Skeletal muscle cell (primary cell): ENCODE measurements around the gene QRICH2.

Experiments
- DNase-seq: peaks from one replicate; pipeline ENCODE4 v3.0.0-alpha.2; 2010; ENCODE audit warnings: low read depth
- H3K4me3 ChIP-seq: 2 replicates; pipeline ENCODE4 v1.5.1; 2011; ENCODE audit warnings: low read depth, mild to moderate bottlenecking, control low read depth, low read length, moderate library complexity

QRICH2 gene

DNA sequence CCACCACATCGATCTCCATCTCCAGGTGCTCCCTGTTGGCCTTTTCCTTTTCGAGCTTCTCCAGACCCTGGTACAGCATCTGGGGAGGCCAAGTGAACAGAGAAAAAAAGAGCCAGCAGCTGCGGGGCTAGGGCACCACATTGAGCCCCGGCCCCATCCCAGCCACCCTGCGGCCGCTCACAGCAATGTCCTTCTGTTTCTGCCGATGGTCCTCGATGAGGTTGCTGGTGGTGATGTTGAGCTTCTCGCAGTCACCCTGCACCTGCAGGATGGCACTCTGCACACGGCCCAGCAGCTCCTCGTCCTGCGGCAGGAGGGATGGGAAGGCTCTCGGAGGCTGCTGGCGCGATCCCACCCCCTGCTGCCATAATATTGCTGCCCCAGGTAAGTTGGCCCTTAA is 27.4 kb downstream of the QRICH2 start:
- no peak overlapping the region for H3K4me3 ChIP-seq

DNA sequence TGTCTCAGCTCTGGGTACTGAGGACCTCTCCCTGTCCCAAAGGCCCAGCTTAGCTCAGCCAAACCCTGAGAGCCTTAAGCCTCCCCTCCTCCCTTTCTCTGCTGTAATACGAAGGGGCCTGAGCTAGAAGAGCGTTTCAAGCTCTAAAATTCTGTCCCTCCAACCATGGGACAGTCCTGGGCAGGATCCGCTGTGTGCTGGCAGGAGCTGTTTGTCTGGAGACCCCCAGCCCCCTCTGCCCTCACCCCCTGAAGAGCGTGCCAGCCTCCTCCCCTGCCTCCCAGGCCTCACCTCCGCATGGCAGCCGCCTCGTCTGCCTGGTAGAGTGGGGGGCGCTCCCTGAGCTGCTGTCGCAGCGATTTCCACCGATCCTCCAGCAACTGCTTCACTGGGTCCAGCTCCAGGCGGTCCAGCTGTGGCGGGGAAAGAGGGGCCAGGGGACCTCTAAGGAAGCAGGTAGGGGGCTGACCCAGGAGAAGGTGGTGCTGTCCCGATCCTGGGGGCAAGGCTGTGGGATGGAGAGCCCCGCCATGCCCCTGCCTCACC is 28.3 kb downstream of the QRICH2 start:
- no peak overlapping the region for H3K4me3 ChIP-seq
- no peak for DNase-seq

More for the DNA sequence above, 27.4 kb downstream of the QRICH2 start:
- no peak for DNase-seq

DNA sequence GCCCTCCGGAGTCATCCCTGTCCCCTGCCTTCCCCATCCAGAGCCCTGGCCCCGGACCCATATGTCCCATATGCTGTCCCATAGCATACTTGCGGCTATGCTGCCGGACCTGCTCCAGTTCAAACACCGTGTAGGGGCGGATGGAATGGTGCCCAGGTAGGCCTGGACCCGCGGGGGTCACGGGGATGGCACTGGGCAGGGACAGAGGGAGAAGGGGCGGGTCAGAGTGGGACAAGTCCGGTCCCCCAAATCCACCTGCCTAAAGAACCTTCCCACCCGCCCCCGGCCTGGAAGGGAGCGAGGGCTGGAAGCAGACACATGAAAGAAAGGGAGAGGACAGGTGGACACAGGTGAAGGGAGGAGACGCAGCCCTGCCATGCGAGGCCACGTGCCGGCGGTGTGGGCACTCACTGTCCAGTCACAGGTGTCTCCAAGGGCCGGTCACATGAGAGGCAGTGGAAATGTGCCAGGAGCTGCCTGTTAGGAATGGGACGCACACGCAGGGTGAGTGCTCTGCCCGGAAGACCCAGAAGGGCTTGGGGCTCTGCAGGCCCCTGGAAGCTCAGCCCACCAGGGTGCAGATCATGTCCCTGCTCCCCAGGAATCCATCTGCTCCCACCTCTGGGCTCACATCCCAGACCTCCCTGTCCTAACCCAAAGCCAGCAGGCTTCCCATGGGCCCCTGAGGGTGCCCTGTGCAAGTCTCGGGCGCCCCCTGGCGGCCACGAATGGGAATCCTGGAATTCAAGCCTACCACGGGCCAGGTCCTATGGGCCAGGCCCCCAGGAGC is 28.9 kb downstream of the QRICH2 start:
- DNase-seq, result no peak
- H3K4me3 ChIP-seq, result no peak overlapping the region

GRCh38 chr17:76278268-76278908 is 29.7 kb downstream of the QRICH2 start:
- no peak for DNase-seq
- H3K4me3 ChIP-seq, result no peak overlapping the region

GRCh38 chr17:76277300-76278267 is 30.5 kb downstream of the QRICH2 start:
- no peak overlapping the region for H3K4me3 ChIP-seq
- no peak for DNase-seq

DNA sequence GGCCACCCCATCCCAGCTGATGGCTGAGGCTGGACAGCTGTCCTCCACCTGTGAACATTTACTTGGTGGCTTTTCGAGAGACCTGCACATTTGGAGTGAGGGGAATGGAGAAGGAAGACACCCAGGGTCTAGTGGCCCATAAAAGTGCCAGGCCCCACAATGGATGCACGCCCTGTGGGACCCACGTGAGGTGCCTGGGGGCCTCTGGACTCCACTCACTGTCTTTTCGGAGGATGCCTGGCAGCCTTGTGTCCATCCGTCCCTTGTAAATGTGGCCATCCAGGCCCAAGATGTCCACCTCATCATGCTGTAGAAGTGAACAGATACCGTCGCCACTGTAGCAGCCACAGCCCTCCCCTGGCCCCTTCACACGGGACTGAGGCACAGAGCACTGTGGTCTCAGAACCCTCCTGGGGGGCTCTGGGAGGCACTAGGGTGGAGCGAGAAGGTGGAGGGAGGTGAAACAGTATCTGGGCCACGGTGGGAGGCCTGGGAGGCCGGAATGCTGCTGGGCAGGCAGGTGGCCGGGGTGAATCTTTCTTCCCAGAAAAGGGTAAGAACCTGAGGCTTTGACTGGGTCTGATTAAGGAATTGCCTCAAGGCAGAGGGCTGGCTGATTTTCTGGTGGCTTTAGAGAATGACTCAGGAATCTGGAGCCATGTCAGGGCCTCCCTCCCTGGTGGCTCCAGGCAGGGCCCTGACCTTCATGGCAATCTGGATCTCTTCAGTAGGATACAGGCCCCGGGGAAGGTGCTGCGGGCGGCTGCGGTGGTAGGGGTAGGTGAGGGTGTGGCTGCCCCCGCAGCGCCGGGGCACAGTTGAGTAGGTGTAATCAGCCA is 31.4 kb downstream of the QRICH2 start:
- H3K4me3 ChIP-seq, result no peak overlapping the region
- DNase-seq, result no peak

DNA sequence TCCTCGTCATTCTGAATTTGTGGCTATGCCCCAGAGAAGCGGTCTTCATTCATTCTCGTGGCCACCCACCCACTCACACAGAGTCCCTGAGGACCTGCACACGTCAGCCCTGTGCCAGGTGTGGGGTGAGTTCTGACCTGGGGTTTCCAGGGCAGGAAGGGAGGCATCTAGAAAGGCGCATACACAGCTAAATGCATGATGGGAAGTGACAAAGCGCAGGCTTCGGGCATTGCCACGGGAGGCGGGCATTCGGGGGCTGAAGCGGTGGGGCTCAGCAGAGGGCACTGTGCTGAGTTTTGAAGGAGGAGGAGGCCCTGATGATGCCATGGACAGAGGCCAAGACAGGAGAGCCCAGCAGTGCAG is 32.0 kb downstream of the QRICH2 start:
- no peak overlapping the region for H3K4me3 ChIP-seq
- DNase-seq, result no peak

- DNase-seq, result no peak
Measured at GRCh38 chr17:76275382-76276068, 32.6 kb downstream of the QRICH2 start.

DNA sequence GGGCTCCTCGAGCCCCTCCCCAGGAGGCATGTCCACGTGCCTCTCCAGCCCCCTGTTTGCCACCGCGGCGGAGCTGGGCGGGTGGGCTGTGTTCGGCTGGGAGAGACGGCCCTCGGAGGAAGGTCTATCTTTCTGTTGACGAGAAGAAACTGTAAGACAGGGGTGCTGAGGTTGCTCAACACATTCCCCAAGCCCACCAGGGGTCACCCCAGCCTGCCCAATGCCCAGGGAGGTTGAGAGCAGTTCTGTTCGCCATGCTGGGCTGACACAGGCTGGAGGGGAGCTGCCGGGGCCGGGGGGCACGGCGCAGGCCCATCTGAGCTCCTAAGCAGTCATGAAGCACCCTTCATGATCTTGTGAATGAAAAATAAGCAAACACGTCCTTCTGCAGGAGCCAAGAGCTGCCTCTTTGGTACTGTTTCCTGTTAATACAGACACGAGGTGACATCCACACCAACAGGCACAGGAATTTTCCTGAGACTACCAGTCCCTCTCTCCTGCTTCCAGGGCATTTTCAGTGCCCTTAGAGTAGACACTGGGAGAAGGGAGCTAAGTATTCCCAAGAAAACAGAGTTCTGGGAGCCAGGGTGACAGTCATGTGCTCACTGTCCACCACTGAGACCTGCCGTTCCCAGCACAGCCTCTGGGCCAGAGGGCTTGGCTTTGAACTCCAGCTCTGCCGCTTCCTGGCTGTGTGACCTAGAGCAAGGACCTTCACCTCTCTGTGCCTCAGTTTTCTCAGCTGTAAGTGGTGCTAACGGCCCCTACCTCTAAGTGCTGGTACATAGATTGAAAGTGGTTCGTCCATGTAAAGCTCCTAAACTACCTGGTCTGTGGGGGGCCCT is 33.7 kb downstream of the QRICH2 start:
- DNase-seq, result no peak
- H3K4me3 ChIP-seq, result no peak overlapping the region

More at GRCh38 chr17:76275382-76276068, 32.6 kb downstream of the QRICH2 start:
- no peak overlapping the region for H3K4me3 ChIP-seq

DNA sequence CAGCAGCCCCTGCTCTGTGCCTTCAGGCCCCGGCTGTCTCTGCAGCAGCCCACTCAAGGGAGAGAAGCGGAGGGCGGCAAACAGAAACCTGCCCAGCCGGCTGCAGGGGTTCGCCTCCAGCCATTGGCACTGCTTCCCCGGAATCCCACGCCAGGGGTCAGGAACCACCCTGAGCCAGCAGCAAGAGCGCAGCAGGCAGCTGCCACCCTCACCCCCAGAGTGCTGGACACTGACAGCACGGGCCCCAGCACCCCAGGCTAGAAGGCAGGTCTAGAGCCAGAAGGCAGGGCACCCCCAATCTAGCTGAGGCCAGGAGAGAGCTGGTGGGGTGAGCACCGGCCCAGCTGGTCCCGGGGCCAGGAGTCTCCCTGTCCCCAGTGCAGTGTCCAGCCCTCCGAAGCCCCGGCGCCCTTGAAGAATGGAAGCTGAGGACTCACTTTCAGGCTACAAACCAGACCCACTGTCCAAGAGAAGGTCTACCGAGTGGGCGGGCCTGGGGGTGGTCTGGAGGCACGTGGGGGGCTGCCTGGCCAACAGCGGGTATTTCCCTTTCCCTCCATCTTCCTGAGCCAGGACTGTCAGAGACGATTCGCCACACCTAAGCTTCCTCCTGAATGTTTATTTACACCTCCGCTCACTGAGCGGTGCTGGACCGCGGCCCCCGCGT is 34.5 kb downstream of the QRICH2 start:
- no peak for DNase-seq
- H3K4me3 ChIP-seq, result no peak overlapping the region

GRCh38 chr17:76272541-76273444 is 35.3 kb downstream of the QRICH2 start:
- no peak overlapping the region for H3K4me3 ChIP-seq
- DNase-seq, result no peak

DNA sequence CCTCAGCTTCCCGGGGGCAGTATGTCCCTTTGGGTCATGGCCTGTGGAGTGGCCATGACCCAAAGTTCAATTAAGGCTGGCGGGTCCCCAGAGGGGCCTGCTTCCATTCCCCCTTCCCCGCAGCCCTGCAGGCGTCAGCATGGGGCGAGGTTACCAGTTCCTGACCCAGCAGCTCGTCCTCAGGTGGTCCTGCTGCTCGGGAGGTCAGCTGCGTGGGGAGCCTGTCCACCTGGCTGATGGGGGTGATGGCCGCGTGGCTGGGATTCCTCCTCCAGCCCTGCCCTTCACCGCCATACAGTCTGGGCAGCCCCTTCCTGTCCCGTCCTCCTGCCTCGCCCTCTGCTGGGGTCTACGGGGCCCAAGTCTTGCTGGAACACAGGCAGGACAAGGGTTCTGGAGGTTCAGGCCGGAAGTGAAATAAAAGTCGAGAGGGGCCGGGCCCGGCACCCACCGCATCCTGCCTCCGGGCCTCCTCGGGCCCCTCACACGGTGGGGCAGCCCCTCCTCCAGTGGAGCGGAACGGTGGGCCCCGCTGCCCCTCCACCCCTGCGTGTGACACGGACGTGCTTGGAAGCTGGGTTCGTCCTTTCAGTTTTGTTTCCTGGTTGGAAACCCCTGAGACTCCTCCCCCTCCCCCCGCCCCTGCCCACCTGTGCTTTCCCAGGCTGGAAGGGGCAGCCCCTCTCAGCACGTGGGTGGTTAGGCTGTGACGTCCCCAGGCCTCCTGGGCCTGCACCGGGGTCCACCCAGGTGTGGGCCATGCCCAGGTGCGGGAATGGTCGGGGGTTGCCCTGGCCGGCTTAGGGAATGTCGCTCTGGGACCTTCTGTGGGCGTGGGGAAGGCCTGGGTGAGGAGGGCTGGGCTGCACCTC is 36.2 kb downstream of the QRICH2 start:
- no peak overlapping the region for H3K4me3 ChIP-seq

DNA sequence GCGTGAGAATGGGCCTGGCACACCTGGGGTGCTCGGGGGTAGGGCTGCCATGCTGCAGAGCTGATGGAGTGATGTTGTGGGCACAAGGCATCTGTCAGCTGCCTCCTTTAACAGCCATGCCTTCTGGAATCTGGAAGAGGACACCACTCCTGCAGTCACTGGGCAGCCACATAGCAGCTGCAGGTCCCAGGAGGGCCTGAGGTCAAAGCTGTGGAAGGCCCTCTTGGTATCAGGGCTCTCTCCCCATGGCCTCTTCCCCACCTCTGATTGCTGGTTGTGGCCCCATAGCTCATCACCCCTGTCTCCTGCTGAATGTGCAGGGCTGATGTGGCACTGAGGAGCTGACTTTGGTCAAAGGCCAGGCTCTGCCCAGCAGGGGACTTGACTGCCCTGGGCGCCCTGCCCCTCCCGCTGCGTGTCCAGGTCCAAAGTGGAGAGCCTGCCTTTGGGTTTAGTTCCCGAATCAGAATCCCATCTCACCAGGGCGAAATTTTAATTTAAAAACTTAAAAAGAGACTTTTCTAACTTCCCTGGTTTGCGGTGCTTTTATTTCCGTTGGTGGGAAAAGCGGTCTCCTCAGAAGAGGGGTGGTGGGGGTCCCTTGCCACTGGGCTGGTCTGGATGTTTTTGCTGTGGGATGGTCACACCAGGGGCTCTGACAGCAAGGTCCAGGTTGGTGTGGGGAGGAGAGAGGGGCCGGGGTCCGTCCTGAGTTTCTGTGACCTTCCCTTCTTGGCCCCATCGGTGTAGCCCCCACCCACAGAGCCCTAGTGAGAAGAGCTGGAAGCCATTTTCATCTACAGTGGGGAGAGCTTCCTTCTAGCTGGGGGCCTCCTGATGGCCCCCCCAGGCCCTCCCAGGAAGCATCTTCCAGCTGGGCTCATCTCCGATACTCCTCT is 37.1 kb downstream of the QRICH2 start:
- no peak overlapping the region for H3K4me3 ChIP-seq
- no peak for DNase-seq

More for the DNA sequence above, 36.2 kb downstream of the QRICH2 start:
- DNase-seq, result no peak

GRCh38 chr17:76270127-76270592 is 37.9 kb downstream of the QRICH2 start:
- DNase-seq, result no peak

More at GRCh38 chr17:76270127-76270592, 37.9 kb downstream of the QRICH2 start:
- H3K4me3 ChIP-seq, result no peak overlapping the region
